ENCODE data around the gene STK24. TPM values are rescaled to one million over a fixed set of nuclear protein-coding genes. Genes with fewer than 3 reads are reported as not detected.
A peak's percentile ranks its signal among the peaks of the same experiment; 100 is the strongest.

Gene STK24
- total RNA-seq, 1 donor from 2014 or later: 139 TPM

- no peak for DNase-seq (ENCODE audit: extremely low spot score, unreplicated experiment)
- peaks cover 38% of the 10 kb centered on the region for H3K36me3 Mint-ChIP-seq (ENCODE audit: unreplicated experiment)
- peak overlapping the region; percentile 34 for H3K4me3 Mint-ChIP-seq (ENCODE audit: unreplicated experiment)
- no peaks in the 10 kb centered on the region for H3K27me3 Mint-ChIP-seq (ENCODE audit: unreplicated experiment)
- no peaks in the 10 kb centered on the region for H3K9me3 Mint-ChIP-seq (ENCODE audit: unreplicated experiment)
- peak overlapping the region; percentile 85 for H3K27ac Mint-ChIP-seq (ENCODE audit: unreplicated experiment)
- TF ChIP-seq CTCF (IDR thresholded peaks at IDR 0.05): no peak
- peaks cover 39% of the 10 kb centered on the region for H3K4me1 Mint-ChIP-seq (ENCODE audit: unreplicated experiment)
Observed at GRCh38 chr13:98476106-98476505, 100.8 kb downstream of the STK24 start.

GRCh38 chr13:98475522-98475921 is 101.4 kb downstream of the STK24 start:
- no peak for TF ChIP-seq CTCF (IDR thresholded peaks at IDR 0.05)
- H3K4me1 Mint-ChIP-seq (ENCODE audit: unreplicated experiment): peaks cover 34% of the 10 kb centered on the region
- peak overlapping the region; percentile 75 for H3K27ac Mint-ChIP-seq (ENCODE audit: unreplicated experiment)
- H3K36me3 Mint-ChIP-seq (ENCODE audit: unreplicated experiment): peaks cover 38% of the 10 kb centered on the region
- no peaks in the 10 kb centered on the region for H3K9me3 Mint-ChIP-seq (ENCODE audit: unreplicated experiment)
- H3K27me3 Mint-ChIP-seq (ENCODE audit: unreplicated experiment): no peaks in the 10 kb centered on the region
- H3K4me3 Mint-ChIP-seq (ENCODE audit: unreplicated experiment): no peak overlapping the region
- no peak for DNase-seq (ENCODE audit: extremely low spot score, unreplicated experiment)

- Mint-ChIP-seq H3K27ac (ENCODE audit: unreplicated experiment) (peak overlapping the region; percentile 46), H3K9me3 (ENCODE audit: unreplicated experiment) (no peaks in the 10 kb centered on the region), H3K27me3 (ENCODE audit: unreplicated experiment) (no peaks in the 10 kb centered on the region), H3K4me3 (ENCODE audit: unreplicated experiment) (no peak overlapping the region), H3K36me3 (ENCODE audit: unreplicated experiment) (peaks cover 38% of the 10 kb centered on the region), H3K4me1 (ENCODE audit: unreplicated experiment) (peaks cover 34% of the 10 kb centered on the region)
- no peak for TF ChIP-seq CTCF (IDR thresholded peaks at IDR 0.05)
- no peak for DNase-seq (ENCODE audit: extremely low spot score, unreplicated experiment)
Observed at GRCh38 chr13:98474761-98475160, 102.1 kb downstream of the STK24 start.

GRCh38 chr13:98474292-98474691 is 102.6 kb downstream of the STK24 start:
- no peak for TF ChIP-seq CTCF (IDR thresholded peaks at IDR 0.05)
- Mint-ChIP-seq H3K4me3 (ENCODE audit: unreplicated experiment) (no peak overlapping the region), H3K9me3 (ENCODE audit: unreplicated experiment) (no peaks in the 10 kb centered on the region), H3K27ac (ENCODE audit: unreplicated experiment) (peak overlapping the region; percentile 46), H3K36me3 (ENCODE audit: unreplicated experiment) (peaks cover 35% of the 10 kb centered on the region), H3K27me3 (ENCODE audit: unreplicated experiment) (no peaks in the 10 kb centered on the region), H3K4me1 (ENCODE audit: unreplicated experiment) (peaks cover 31% of the 10 kb centered on the region)
- DNase-seq (ENCODE audit: extremely low spot score, unreplicated experiment): no peak

GRCh38 chr13:98473788-98474144 is 103.1 kb downstream of the STK24 start:
- Mint-ChIP-seq H3K36me3 (ENCODE audit: unreplicated experiment) (peaks cover 34% of the 10 kb centered on the region), H3K27ac (ENCODE audit: unreplicated experiment) (peak overlapping the region; percentile 46), H3K9me3 (ENCODE audit: unreplicated experiment) (no peaks in the 10 kb centered on the region), H3K4me1 (ENCODE audit: unreplicated experiment) (peaks cover 30% of the 10 kb centered on the region), H3K4me3 (ENCODE audit: unreplicated experiment) (no peak overlapping the region), H3K27me3 (ENCODE audit: unreplicated experiment) (no peaks in the 10 kb centered on the region)
- no peak for TF ChIP-seq CTCF (IDR thresholded peaks at IDR 0.05)
- DNase-seq (ENCODE audit: extremely low spot score, unreplicated experiment): no peak

All from osteocyte (in vitro differentiated cells).